Liver (tissue), 9 donors: Measurements from ENCODE around the gene FURIN. TPM values are rescaled to one million over a fixed set of nuclear protein-coding genes. Genes with fewer than 3 reads are reported as not detected.
"Not testable (repeated sequence)": the region's sequence is repeated elsewhere in the genome, so short reads cannot be mapped to it uniquely, and the experiment has no call there.

ENCODE experiments used
- DNase-seq: peaks from one replicate; pipeline ENCODE4 v3.0.0-alpha.2; 2017; ENCODE audit warnings: low spot score
- H3K27ac ChIP-seq, 2 donors: one replicate each; pipeline ENCODE4 v1.7.0; 2013; ENCODE audit warnings: inconsistent platforms in 2 of 2, low read length in 2 of 2, control low read depth in 1 of 2, low read depth in 1 of 2, mild to moderate bottlenecking in 1 of 2
- H3K27me3 ChIP-seq, 4 donors: one replicate each; pipeline versions ENCODE4 v1.6.1 to v1.7.0; 2013; ENCODE audit warnings: low read length in 3 of 4, inconsistent platforms in 1 of 4, mild to moderate bottlenecking in 1 of 4, moderate library complexity in 1 of 4; ENCODE audit not compliant: control insufficient read depth in 4 of 4, insufficient read depth in 4 of 4
- H3K36me3 ChIP-seq, 4 donors: one replicate each; pipeline versions ENCODE4 v1.6.1 to v1.7.0; 2013; ENCODE audit warnings: low read length in 3 of 4, mild to moderate bottlenecking in 3 of 4, low read depth in 1 of 4, moderate library complexity in 1 of 4; ENCODE audit not compliant: control insufficient read depth in 4 of 4, insufficient read depth in 3 of 4
- H3K4me1 ChIP-seq, 4 donors: one replicate each; pipeline versions ENCODE4 v1.6.1 to v1.7.0; 2013; ENCODE audit warnings: low read length in 3 of 4, mild to moderate bottlenecking in 3 of 4, moderate library complexity in 1 of 4; ENCODE audit not compliant: control insufficient read depth in 4 of 4, insufficient read depth in 4 of 4
- H3K4me3 ChIP-seq, 3 donors: one replicate each; pipeline versions ENCODE4 v1.6.1 to v1.7.0; 2013; ENCODE audit warnings: low read length in 3 of 3, control low read depth in 1 of 3, low read depth in 1 of 3, mild to moderate bottlenecking in 1 of 3
- H3K9ac ChIP-seq, 2 donors: one replicate each; pipeline ENCODE4 v1.7.0; 2013; ENCODE audit warnings: low read length in 2 of 2, mild to moderate bottlenecking in 2 of 2, moderate library complexity in 2 of 2, control low read depth in 1 of 2, low read depth in 1 of 2
- H3K9me3 ChIP-seq, 4 donors: one replicate each; pipeline versions ENCODE4 v1.6.1 to v1.7.0; 2013; ENCODE audit warnings: low read length in 3 of 4; ENCODE audit not compliant: control insufficient read depth in 4 of 4
- CTCF ChIP-seq: fragments of 150-350 bp; IDR thresholded peaks from 2 replicates; pipeline ENCODE4 v1.5.1; 2017; ENCODE audit warnings: improper control_type of control experiment, low read depth, low read length; ENCODE audit not compliant: missing input control
- EGR1 ChIP-seq, 2 donors: IDR thresholded peaks; 2 replicates each; pipeline ENCODE4 v1.6.1; 2016 to 2018; ENCODE audit warnings: antibody characterized with exemption in 2 of 2, low read depth in 2 of 2
- FOXA1 ChIP-seq: IDR thresholded peaks from 2 replicates; pipeline ENCODE4 v1.6.1; 2016; ENCODE audit warnings: antibody characterized with exemption
- GABPA ChIP-seq, 2 donors: IDR thresholded peaks in 1 of 2; conservative IDR thresholded peaks in 1 of 2; 2 replicates each; pipeline ENCODE4 v1.6.1; 2016; ENCODE audit warnings: antibody characterized with exemption in 2 of 2, mild to moderate bottlenecking in 1 of 2, moderate library complexity in 1 of 2
- NR2F2 ChIP-seq: IDR thresholded peaks from 2 replicates; pipeline ENCODE4 v1.6.1; 2016; ENCODE audit warnings: antibody characterized with exemption
- RAD21 ChIP-seq, 2 donors: IDR thresholded peaks; 2 replicates each; pipeline ENCODE4 v1.6.1; 2016; ENCODE audit warnings: antibody characterized with exemption in 2 of 2, mild to moderate bottlenecking in 2 of 2
- SP1 ChIP-seq: IDR thresholded peaks from 2 replicates; pipeline ENCODE4 v1.6.1; 2018; ENCODE audit warnings: antibody characterized with exemption, mild to moderate bottlenecking
- TAF1 ChIP-seq: conservative IDR thresholded peaks from 2 replicates; pipeline ENCODE4 v1.6.1; 2016; ENCODE audit warnings: antibody characterized with exemption, mild to moderate bottlenecking
- YY1 ChIP-seq: IDR thresholded peaks from 2 replicates; pipeline ENCODE4 v1.6.1; 2016; ENCODE audit warnings: antibody characterized with exemption, mild to moderate bottlenecking
- WGBS: extraction: QIAGEN DNeasy Blood & Tissue Kit; methylation state at CpG from one replicate; pipeline ENCODE4 v1.1.7; 2013; 5-methylcytosine and 5-hydroxymethylcytosine counted together
- polyA plus RNA-seq, 2 donors: library from polyadenylated mRNA; stranded (reverse) in 1 of 2; unstranded in 1 of 2; fragments of 200-250 nt in 1 of 2; fragments of >200 nt in 1 of 2; fragmentation: Nextera tagmentation in 1 of 2; extraction: Ambion mirVana in 1 of 2; gene quantifications; one replicate each; pipeline versions ENCODE4 v1.2.1 to v1.2.3, GENCODE V29; 2013 to 2015
- total RNA-seq, 2 donors: library from RNA; depleted of rRNA; stranded (reverse); fragments of >200 nt; gene quantifications; one replicate each; pipeline ENCODE4 v1.2.3, GENCODE V29; 2014
- TF ChIP-seq, protein P1 (sequence below): IDR thresholded peaks from 2 replicates; pipeline ENCODE4 v1.6.1; 2016; ENCODE audit warnings: antibody characterized with exemption, mild to moderate bottlenecking
- TF ChIP-seq, protein P2 (sequence below): IDR thresholded peaks from 2 replicates; pipeline ENCODE4 v1.6.1; 2016; ENCODE audit warnings: antibody characterized with exemption
- TF ChIP-seq, protein P3 (sequence below): IDR thresholded peaks from 2 replicates; pipeline ENCODE4 v1.6.1; 2016; ENCODE audit warnings: antibody characterized with exemption
- TF ChIP-seq, protein P4 (sequence below): IDR thresholded peaks from 2 replicates; pipeline ENCODE4 v1.6.1; 2016; ENCODE audit warnings: antibody characterized with exemption
- donor health status: healthy.
- donor health status: healthy.
- donor health status: healthy.
- donor health status: healthy.
- donor health status: healthy.

Gene FURIN
- total and polyA plus RNA-seq, 4 donors: 102 to 258 (median 164) TPM

GRCh38 chr15:90907051-90907660 lies 38.8 kb downstream of the FURIN start (continued):
- TF ChIP-seq, protein P1, sequence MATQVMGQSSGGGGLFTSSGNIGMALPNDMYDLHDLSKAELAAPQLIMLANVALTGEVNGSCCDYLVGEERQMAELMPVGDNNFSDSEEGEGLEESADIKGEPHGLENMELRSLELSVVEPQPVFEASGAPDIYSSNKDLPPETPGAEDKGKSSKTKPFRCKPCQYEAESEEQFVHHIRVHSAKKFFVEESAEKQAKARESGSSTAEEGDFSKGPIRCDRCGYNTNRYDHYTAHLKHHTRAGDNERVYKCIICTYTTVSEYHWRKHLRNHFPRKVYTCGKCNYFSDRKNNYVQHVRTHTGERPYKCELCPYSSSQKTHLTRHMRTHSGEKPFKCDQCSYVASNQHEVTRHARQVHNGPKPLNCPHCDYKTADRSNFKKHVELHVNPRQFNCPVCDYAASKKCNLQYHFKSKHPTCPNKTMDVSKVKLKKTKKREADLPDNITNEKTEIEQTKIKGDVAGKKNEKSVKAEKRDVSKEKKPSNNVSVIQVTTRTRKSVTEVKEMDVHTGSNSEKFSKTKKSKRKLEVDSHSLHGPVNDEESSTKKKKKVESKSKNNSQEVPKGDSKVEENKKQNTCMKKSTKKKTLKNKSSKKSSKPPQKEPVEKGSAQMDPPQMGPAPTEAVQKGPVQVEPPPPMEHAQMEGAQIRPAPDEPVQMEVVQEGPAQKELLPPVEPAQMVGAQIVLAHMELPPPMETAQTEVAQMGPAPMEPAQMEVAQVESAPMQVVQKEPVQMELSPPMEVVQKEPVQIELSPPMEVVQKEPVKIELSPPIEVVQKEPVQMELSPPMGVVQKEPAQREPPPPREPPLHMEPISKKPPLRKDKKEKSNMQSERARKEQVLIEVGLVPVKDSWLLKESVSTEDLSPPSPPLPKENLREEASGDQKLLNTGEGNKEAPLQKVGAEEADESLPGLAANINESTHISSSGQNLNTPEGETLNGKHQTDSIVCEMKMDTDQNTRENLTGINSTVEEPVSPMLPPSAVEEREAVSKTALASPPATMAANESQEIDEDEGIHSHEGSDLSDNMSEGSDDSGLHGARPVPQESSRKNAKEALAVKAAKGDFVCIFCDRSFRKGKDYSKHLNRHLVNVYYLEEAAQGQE: no peak

DNA sequence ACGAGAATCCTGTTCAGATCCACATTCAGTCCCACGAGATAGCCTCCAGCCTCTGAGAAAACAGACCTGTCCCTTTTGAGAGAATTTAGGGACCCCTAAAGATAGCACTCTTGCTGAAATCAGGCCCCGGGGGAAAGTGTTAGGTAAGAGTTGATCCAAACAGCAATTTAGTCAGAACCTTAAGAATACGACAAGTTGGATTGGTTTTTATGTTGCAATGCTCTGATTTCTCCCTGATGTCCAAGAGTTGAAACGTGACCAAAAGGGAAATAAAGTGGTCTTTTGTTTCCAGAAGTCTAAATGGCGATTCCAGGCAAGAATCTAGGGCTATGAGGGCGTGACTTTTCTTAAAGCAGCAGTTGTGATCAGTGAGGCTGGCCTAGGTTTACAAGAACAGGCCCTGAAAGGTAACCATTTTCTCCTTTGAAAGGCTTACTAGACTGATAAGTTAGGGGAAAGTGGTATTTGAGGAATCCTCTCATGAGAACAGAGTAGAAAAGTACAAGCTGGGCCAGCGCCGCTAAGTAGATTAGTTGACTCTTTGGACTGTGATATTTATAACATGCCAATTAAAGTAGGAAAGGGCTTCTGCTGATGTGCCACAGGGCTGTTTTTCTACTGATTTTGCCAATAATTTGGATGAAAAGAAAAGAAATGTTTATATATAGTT lies 39.6 kb downstream of the FURIN start:
- Histone ChIP-seq H3K9me3 (no peaks in the 10 kb centered on the region), H3K27me3 (no peaks in the 10 kb centered on the region), H3K9ac (no peak overlapping the region), H3K27ac (no peak overlapping the region), H3K4me1 (peaks cover 0 to 11% (median 5%) of the 10 kb centered on the region in 4 donors), H3K36me3 (peaks cover 48 to 74% (median 66%) of the 10 kb centered on the region in 4 donors), H3K4me3 (no peak overlapping the region)
- DNase-seq: no peak
- TF ChIP-seq, protein P2, sequence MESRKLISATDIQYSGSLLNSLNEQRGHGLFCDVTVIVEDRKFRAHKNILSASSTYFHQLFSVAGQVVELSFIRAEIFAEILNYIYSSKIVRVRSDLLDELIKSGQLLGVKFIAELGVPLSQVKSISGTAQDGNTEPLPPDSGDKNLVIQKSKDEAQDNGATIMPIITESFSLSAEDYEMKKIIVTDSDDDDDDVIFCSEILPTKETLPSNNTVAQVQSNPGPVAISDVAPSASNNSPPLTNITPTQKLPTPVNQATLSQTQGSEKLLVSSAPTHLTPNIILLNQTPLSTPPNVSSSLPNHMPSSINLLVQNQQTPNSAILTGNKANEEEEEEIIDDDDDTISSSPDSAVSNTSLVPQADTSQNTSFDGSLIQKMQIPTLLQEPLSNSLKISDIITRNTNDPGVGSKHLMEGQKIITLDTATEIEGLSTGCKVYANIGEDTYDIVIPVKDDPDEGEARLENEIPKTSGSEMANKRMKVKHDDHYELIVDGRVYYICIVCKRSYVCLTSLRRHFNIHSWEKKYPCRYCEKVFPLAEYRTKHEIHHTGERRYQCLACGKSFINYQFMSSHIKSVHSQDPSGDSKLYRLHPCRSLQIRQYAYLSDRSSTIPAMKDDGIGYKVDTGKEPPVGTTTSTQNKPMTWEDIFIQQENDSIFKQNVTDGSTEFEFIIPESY: no peak
- TF ChIP-seq RAD21 (IDR thresholded peaks at IDR 0.05) (no peak), CTCF (no peak), FOXA1 (no peak), TAF1 (no peak), YY1 (no peak), GABPA (IDR thresholded peaks at IDR 0.05 in 1 of 2, conservative IDR thresholded peaks at IDR 0.05 in 1 of 2) (no peak), NR2F2 (no peak), SP1 (no peak), EGR1 (IDR thresholded peaks at IDR 0.05; ENCODE audit: low read depth in 2 of 2) (no peak)
- TF ChIP-seq, protein P1: no peak
- TF ChIP-seq, protein P3, sequence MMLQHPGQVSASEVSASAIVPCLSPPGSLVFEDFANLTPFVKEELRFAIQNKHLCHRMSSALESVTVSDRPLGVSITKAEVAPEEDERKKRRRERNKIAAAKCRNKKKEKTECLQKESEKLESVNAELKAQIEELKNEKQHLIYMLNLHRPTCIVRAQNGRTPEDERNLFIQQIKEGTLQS: no peak
- TF ChIP-seq, protein P4, sequence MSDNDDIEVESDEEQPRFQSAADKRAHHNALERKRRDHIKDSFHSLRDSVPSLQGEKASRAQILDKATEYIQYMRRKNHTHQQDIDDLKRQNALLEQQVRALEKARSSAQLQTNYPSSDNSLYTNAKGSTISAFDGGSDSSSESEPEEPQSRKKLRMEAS: no peak
- WGBS: 93% methylated on average over 9 of the region's 9 CpGs

GRCh38 chr15:90909449-90909848 lies 41.1 kb downstream of the FURIN start:
- H3K9ac ChIP-seq, H3K4me3 ChIP-seq, H3K9me3 ChIP-seq, H3K4me1 ChIP-seq, H3K27me3 ChIP-seq, H3K27ac ChIP-seq, DNase-seq: not testable (repeated sequence)
- H3K36me3 ChIP-seq: peaks cover 54 to 87% (median 77%) of the 10 kb centered on the region in 4 donors
- WGBS: 83% methylated on average over 11 of the region's 11 CpGs
